SJCRH30 (cell line): ENCODE measurements around the gene VPS4B. TPM values are rescaled to one million over a fixed set of nuclear protein-coding genes. Genes with fewer than 3 reads are reported as not detected.

Experiments used
- DNase-seq, 2 experiments: peaks; one replicate each; pipeline ENCODE4 v3.0.0-alpha.2; 2015 to 2020
- H3K27ac ChIP-seq: fragments of 250-450 bp; sonication (Bioruptor Pico); 2 replicates; pipeline ENCODE4 v1.5.1; 2020; ENCODE audit warnings: mild to moderate bottlenecking, moderate library complexity
- H3K27me3 ChIP-seq: fragments of 250-450 bp; sonication (Bioruptor Pico); 2 replicates; pipeline ENCODE4 v1.5.1; 2020; ENCODE audit warnings: mild to moderate bottlenecking, moderate library complexity
- H3K36me3 ChIP-seq: fragments of 250-450 bp; sonication (Bioruptor Pico); 2 replicates; pipeline ENCODE4 v1.5.1; 2020; ENCODE audit warnings: mild to moderate bottlenecking, moderate library complexity
- H3K4me1 ChIP-seq: fragments of 250-450 bp; sonication (Bioruptor Pico); 2 replicates; pipeline ENCODE4 v1.5.1; 2020; ENCODE audit warnings: mild to moderate bottlenecking, moderate library complexity
- H3K4me3 ChIP-seq: fragments of 250-450 bp; sonication (Bioruptor Pico); 2 replicates; pipeline ENCODE4 v1.5.1; 2020; ENCODE audit warnings: mild to moderate bottlenecking, moderate library complexity
- H3K9me3 ChIP-seq: fragments of 250-450 bp; sonication (Bioruptor Pico); replicated peaks from 2 replicates; pipeline ENCODE4 v1.5.1; 2020; ENCODE audit warnings: mild to moderate bottlenecking, moderate library complexity
- total RNA-seq: library from RNA; depleted of rRNA; stranded (reverse); fragments of >200 nt; shearing (Covaris generic); gene quantifications from 2 replicates; pipeline ENCODE4 v1.2.3, GENCODE V29; 2014

VPS4B gene
- total RNA-seq, 1 experiment from 2014 or later = 21.9 TPM

GRCh38 chr18:63405986-63406385, 16.3 kb downstream of the VPS4B start:
- Histone ChIP-seq H3K36me3 (no peaks in the 10 kb centered on the region; the same call in 1 of the 2 replicates), H3K4me3 (no peak overlapping the region), H3K9me3 (no peaks in the 10 kb centered on the region), H3K27ac (no peak overlapping the region), H3K27me3 (no peaks in the 10 kb centered on the region), H3K4me1 (no peaks in the 10 kb centered on the region)
- DNase-seq = no peak

- H3K27me3 ChIP-seq = no peaks in the 10 kb centered on the region
- H3K4me3 ChIP-seq = no peak overlapping the region
- no peaks in the 10 kb centered on the region for H3K9me3 ChIP-seq
- no peak for DNase-seq
- H3K36me3 ChIP-seq = peaks cover 7% of the 10 kb centered on the region; the same call in 1 of the 2 replicates
- H3K4me1 ChIP-seq = no peaks in the 10 kb centered on the region
- no peak overlapping the region for H3K27ac ChIP-seq
Measured at GRCh38 chr18:63402246-63403162, 19.8 kb downstream of the VPS4B start.

- H3K36me3 ChIP-seq = peaks cover 7% of the 10 kb centered on the region; the same call in 1 of the 2 replicates
- H3K4me3 ChIP-seq = no peak overlapping the region
- no peaks in the 10 kb centered on the region for H3K4me1 ChIP-seq
- H3K27ac ChIP-seq = no peak overlapping the region
- H3K9me3 ChIP-seq = no peaks in the 10 kb centered on the region
- DNase-seq = no peak
- no peaks in the 10 kb centered on the region for H3K27me3 ChIP-seq
Measured at GRCh38 chr18:63399300-63399699, 23.0 kb downstream of the VPS4B start.

- no peaks in the 10 kb centered on the region for H3K27me3 ChIP-seq
- H3K9me3 ChIP-seq = no peaks in the 10 kb centered on the region
- H3K36me3 ChIP-seq = peaks cover 7% of the 10 kb centered on the region; the same call in 1 of the 2 replicates
- no peak overlapping the region for H3K27ac ChIP-seq
- no peak for DNase-seq
- H3K4me1 ChIP-seq = no peaks in the 10 kb centered on the region
- no peak overlapping the region for H3K4me3 ChIP-seq
Measured at GRCh38 chr18:63397349-63397748, 24.9 kb downstream of the VPS4B start.

GRCh38 chr18:63395503-63395902, 26.8 kb downstream of the VPS4B start:
- H3K4me3 ChIP-seq = no peak overlapping the region
- H3K27me3 ChIP-seq = no peaks in the 10 kb centered on the region
- no peak for DNase-seq
- no peaks in the 10 kb centered on the region for H3K9me3 ChIP-seq
- H3K27ac ChIP-seq = no peak overlapping the region
- peaks cover 6% of the 10 kb centered on the region; the same call in 1 of the 2 replicates for H3K36me3 ChIP-seq
- no peaks in the 10 kb centered on the region for H3K4me1 ChIP-seq

GRCh38 chr18:63394954-63395353, 27.3 kb downstream of the VPS4B start:
- H3K9me3 ChIP-seq = no peaks in the 10 kb centered on the region
- H3K4me1 ChIP-seq = no peaks in the 10 kb centered on the region
- H3K27ac ChIP-seq = no peak overlapping the region
- H3K36me3 ChIP-seq = peaks cover 4% of the 10 kb centered on the region; the same call in 1 of the 2 replicates
- DNase-seq = no peak
- H3K4me3 ChIP-seq = no peak overlapping the region
- H3K27me3 ChIP-seq = no peaks in the 10 kb centered on the region

- no peaks in the 10 kb centered on the region for H3K9me3 ChIP-seq
- no peak overlapping the region for H3K27ac ChIP-seq
- no peaks in the 10 kb centered on the region for H3K4me1 ChIP-seq
- H3K27me3 ChIP-seq = no peaks in the 10 kb centered on the region
- no peak for DNase-seq
- H3K36me3 ChIP-seq = peaks cover 2% of the 10 kb centered on the region; the same call in 1 of the 2 replicates
- no peak overlapping the region for H3K4me3 ChIP-seq
Measured at GRCh38 chr18:63387861-63388260, 34.4 kb downstream of the VPS4B start.

GRCh38 chr18:63382843-63383242, 39.4 kb downstream of the VPS4B start:
- Histone ChIP-seq H3K27ac (no peak overlapping the region), H3K4me1 (no peaks in the 10 kb centered on the region), H3K36me3 (no peaks in the 10 kb centered on the region), H3K9me3 (no peaks in the 10 kb centered on the region), H3K4me3 (no peak overlapping the region), H3K27me3 (no peaks in the 10 kb centered on the region)
- DNase-seq = no peak

GRCh38 chr18:63379639-63379962, 42.7 kb downstream of the VPS4B start:
- Histone ChIP-seq H3K27ac (no peak overlapping the region), H3K4me1 (no peaks in the 10 kb centered on the region), H3K9me3 (no peaks in the 10 kb centered on the region), H3K27me3 (no peaks in the 10 kb centered on the region), H3K36me3 (no peaks in the 10 kb centered on the region), H3K4me3 (no peak overlapping the region)
- no peak for DNase-seq

GRCh38 chr18:63378919-63379638, 43.2 kb downstream of the VPS4B start:
- Histone ChIP-seq H3K27ac (no peak overlapping the region), H3K9me3 (no peaks in the 10 kb centered on the region)
- DNase-seq = no peak

GRCh38 chr18:63377275-63377980, 44.8 kb downstream of the VPS4B start:
- Histone ChIP-seq H3K36me3 (no peaks in the 10 kb centered on the region), H3K4me3 (no peak overlapping the region), H3K27ac (no peak overlapping the region), H3K27me3 (no peaks in the 10 kb centered on the region), H3K4me1 (no peaks in the 10 kb centered on the region), H3K9me3 (no peaks in the 10 kb centered on the region)
- no peak for DNase-seq

More at GRCh38 chr18:63378919-63379638, 43.2 kb downstream of the VPS4B start:
- H3K4me3 ChIP-seq = no peak overlapping the region
- no peaks in the 10 kb centered on the region for H3K27me3 ChIP-seq
- no peaks in the 10 kb centered on the region for H3K36me3 ChIP-seq
- H3K4me1 ChIP-seq = no peaks in the 10 kb centered on the region

- Histone ChIP-seq H3K4me3 (no peak overlapping the region), H3K27me3 (no peaks in the 10 kb centered on the region), H3K4me1 (no peaks in the 10 kb centered on the region), H3K36me3 (no peaks in the 10 kb centered on the region), H3K27ac (no peak overlapping the region), H3K9me3 (no peaks in the 10 kb centered on the region)
- DNase-seq = no peak
Measured at GRCh38 chr18:63376538-63376937, 45.7 kb downstream of the VPS4B start.

GRCh38 chr18:63374540-63374939, 47.7 kb downstream of the VPS4B start:
- H3K27me3 ChIP-seq = no peaks in the 10 kb centered on the region
- no peaks in the 10 kb centered on the region for H3K4me1 ChIP-seq
- H3K4me3 ChIP-seq = no peak overlapping the region
- no peaks in the 10 kb centered on the region for H3K9me3 ChIP-seq
- no peak overlapping the region for H3K27ac ChIP-seq
- no peak for DNase-seq
- no peaks in the 10 kb centered on the region for H3K36me3 ChIP-seq

- no peak overlapping the region for H3K27ac ChIP-seq
- H3K4me3 ChIP-seq = no peak overlapping the region
- no peaks in the 10 kb centered on the region for H3K9me3 ChIP-seq
- no peaks in the 10 kb centered on the region for H3K27me3 ChIP-seq
- no peaks in the 10 kb centered on the region for H3K4me1 ChIP-seq
- DNase-seq = no peak
- no peaks in the 10 kb centered on the region for H3K36me3 ChIP-seq
Measured at GRCh38 chr18:63373161-63373560, 49.1 kb downstream of the VPS4B start.

GRCh38 chr18:63368611-63369010, 53.7 kb downstream of the VPS4B start:
- no peak overlapping the region for H3K27ac ChIP-seq

More at GRCh38 chr18:63368611-63369010, 53.7 kb downstream of the VPS4B start:
- DNase-seq = no peak
- Histone ChIP-seq H3K9me3 (no peaks in the 10 kb centered on the region), H3K4me1 (no peaks in the 10 kb centered on the region), H3K4me3 (no peak overlapping the region), H3K36me3 (no peaks in the 10 kb centered on the region), H3K27me3 (no peaks in the 10 kb centered on the region)
